GM23248 (cell line): Measurements from ENCODE around the gene IVD. TPM values are rescaled to one million over a fixed set of nuclear protein-coding genes. Genes with fewer than 3 reads are reported as not detected.

Experiments
- DNase-seq: peaks from one replicate; pipeline ENCODE4 v3.0.0-alpha.2; 2015
- H2AFZ ChIP-seq: fragments of 200-600 bp; sonication (generic); 2 replicates; pipeline ENCODE4 v1.6.1; 2016; ENCODE audit warnings: antibody characterized with exemption
- H3F3A ChIP-seq: fragments of 200-600 bp; sonication (generic); 2 replicates; pipeline ENCODE4 v1.6.1; 2016; ENCODE audit warnings: mild to moderate bottlenecking, antibody characterized with exemption, mixed run types; ENCODE audit not compliant: insufficient read depth
- H3K27ac ChIP-seq: fragments of 200-600 bp; sonication (generic); 2 replicates; pipeline ENCODE4 v1.5.1; 2016; ENCODE audit warnings: mild to moderate bottlenecking
- H3K27me3 ChIP-seq: fragments of 200-600 bp; sonication (generic); replicated peaks from 2 replicates; pipeline ENCODE4 v1.6.1; 2016; ENCODE audit warnings: mild to moderate bottlenecking; ENCODE audit not compliant: insufficient read depth
- H3K36me3 ChIP-seq: fragments of 200-600 bp; sonication (generic); 2 replicates; pipeline ENCODE4 v1.6.1; 2016; ENCODE audit warnings: low read depth, mild to moderate bottlenecking
- H3K4me1 ChIP-seq: fragments of 200-600 bp; sonication (generic); 2 replicates; pipeline ENCODE4 v1.6.1; 2016; ENCODE audit warnings: mild to moderate bottlenecking; ENCODE audit not compliant: insufficient read depth
- H3K4me2 ChIP-seq: fragments of 200-600 bp; sonication (generic); one replicate; pipeline ENCODE4 v1.6.1; 2016; ENCODE audit warnings: mild to moderate bottlenecking; ENCODE audit not compliant: unreplicated experiment
- H3K4me3 ChIP-seq: fragments of 200-600 bp; sonication (generic); 2 replicates; pipeline ENCODE4 v1.5.1; 2016; ENCODE audit warnings: mild to moderate bottlenecking
- H3K79me2 ChIP-seq: fragments of 200-600 bp; sonication (generic); 2 replicates; pipeline ENCODE4 v1.6.1; 2016; ENCODE audit warnings: mild to moderate bottlenecking; ENCODE audit not compliant: insufficient read depth
- H3K9ac ChIP-seq: fragments of 200-600 bp; sonication (generic); 2 replicates; pipeline ENCODE4 v1.6.1; 2016; ENCODE audit warnings: mild to moderate bottlenecking
- H3K9me2 ChIP-seq: fragments of 200-600 bp; sonication (generic); 2 replicates; pipeline ENCODE4 v1.6.1; 2016; ENCODE audit warnings: mixed run types, mild to moderate bottlenecking, moderate library complexity; ENCODE audit not compliant: insufficient read depth
- H3K9me3 ChIP-seq: fragments of 200-600 bp; sonication (generic); one replicate; pipeline ENCODE4 v1.6.1; 2017; ENCODE audit warnings: low read depth
- H4K20me1 ChIP-seq: fragments of 200-600 bp; sonication (generic); 2 replicates; pipeline ENCODE4 v1.6.0; 2016; ENCODE audit not compliant: insufficient read depth
- EZH2 ChIP-seq: fragments of 200-600 bp; sonication (generic); IDR thresholded peaks from 2 replicates; pipeline ENCODE4 v1.6.1; 2018; ENCODE audit warnings: antibody characterized with exemption, mild to moderate bottlenecking; ENCODE audit not compliant: insufficient read depth, poor library complexity, severe bottlenecking
- EZH2phosphoT487 ChIP-seq: fragments of 200-600 bp; sonication (generic); IDR thresholded peaks from 2 replicates; pipeline ENCODE4 v1.6.1; 2018; ENCODE audit warnings: antibody characterized with exemption, moderate library complexity, mild to moderate bottlenecking, low read depth; ENCODE audit not compliant: insufficient read depth
- WGBS, 2 experiments: methylation state at CpG; one replicate each; pipeline ENCODE4 v1.1.6; 2015 to 2017; ENCODE audit warnings: low lambda C conversion rate in 2 of 2, low coverage in 1 of 2; ENCODE audit errors: missing lambda C conversion rate in 2 of 2; 5-methylcytosine and 5-hydroxymethylcytosine counted together
- in situ Hi-C: fragments of 300-500 bp; cut with MboI; formaldehyde crosslinking; loops from 2 replicates; pipeline ENCODE4 v1.15.0; 2020
- polyA plus RNA-seq: library from polyadenylated mRNA; unstranded; fragments of >200 nt; fragmentation: Nextera tagmentation; extraction: Ambion mirVana; gene quantifications from 2 replicates; pipeline ENCODE4 v1.2.1, GENCODE V29; 2016
- total RNA-seq: library from RNA; depleted of rRNA; stranded (reverse); fragments of >200 nt; shearing (Covaris generic); gene quantifications from 2 replicates; pipeline ENCODE4 v1.2.3, GENCODE V29; 2014; rRNA removed

Gene IVD
- total and polyA plus RNA-seq, 2 experiments from 2014 or later = 28.2 to 50.1 TPM

DNA sequence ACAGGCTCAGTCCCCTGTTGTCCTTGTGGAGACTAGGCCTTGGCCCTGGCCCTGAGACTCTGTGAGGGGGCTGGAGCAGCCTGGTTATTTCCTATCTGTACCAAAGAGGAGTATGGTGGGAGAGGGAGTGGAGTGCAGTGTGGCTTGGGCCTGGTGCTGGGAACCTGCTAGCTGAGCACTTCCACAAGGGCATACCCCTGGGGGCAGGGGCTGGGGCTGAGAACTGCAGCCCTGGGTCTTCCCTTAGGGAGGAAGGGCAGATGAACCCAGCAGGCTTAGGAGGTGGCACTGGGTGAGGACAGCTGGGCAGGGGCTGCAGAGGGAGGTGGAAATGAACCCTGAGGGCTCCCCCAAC, 61.6 kb downstream of the IVD start:
- Histone ChIP-seq H3K9me2 (no peaks in the 10 kb centered on the region), H3K4me1 (0 out of 2 replicates have a peak, but pooled peaks cover 4% of the 10 kb centered on the region), H3K27ac (no peak overlapping the region), H3K9ac (no peak overlapping the region), H3K4me3 (no peak overlapping the region), H3K36me3 (no peaks in the 10 kb centered on the region), H3K79me2 (no peaks in the 10 kb centered on the region), H3K9me3 (no peaks in the 10 kb centered on the region), H4K20me1 (no peaks in the 10 kb centered on the region), H2AFZ (no peak overlapping the region), H3K4me2 (no peak overlapping the region), H3F3A (peaks cover 20% of the 10 kb centered on the region; the same call in 1 of the 2 replicates), H3K27me3 (no peaks in the 10 kb centered on the region)
- in situ Hi-C loops = no loop called here
- no peak for DNase-seq
- no peak for TF ChIP-seq EZH2

DNA sequence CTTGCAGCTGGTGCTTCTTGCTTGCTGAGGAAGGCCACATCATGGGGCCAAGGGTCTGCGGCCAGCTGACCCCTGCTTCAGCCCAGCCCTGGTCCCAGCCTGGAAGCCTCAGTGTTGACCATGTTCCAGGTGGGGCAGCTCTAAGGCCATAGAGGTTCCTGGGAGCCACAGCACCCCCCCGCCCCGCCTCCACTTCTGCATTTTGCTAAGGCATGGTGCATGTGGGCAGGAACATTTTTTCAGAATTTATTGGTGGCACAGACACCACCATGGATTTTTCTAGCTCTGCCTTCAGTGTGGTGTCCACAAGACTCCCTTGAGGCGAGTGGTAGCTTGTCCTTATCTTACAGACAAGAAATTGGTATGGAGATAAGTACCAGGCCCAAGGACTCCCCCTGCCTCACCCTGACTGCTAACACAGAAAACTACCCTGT, 63.3 kb downstream of the IVD start:
- in situ Hi-C loops = no loop called here
- Histone ChIP-seq H3K4me1 (0 out of 2 replicates have a peak, but pooled peaks cover 4% of the 10 kb centered on the region), H3K9me3 (no peaks in the 10 kb centered on the region), H3K27me3 (no peaks in the 10 kb centered on the region), H3K36me3 (no peaks in the 10 kb centered on the region), H4K20me1 (no peaks in the 10 kb centered on the region), H3K9ac (no peak overlapping the region), H2AFZ (no peak overlapping the region), H3K4me2 (no peak overlapping the region), H3K4me3 (no peak overlapping the region), H3K9me2 (no peaks in the 10 kb centered on the region), H3K27ac (no peak overlapping the region), H3K79me2 (no peaks in the 10 kb centered on the region), H3F3A (peaks cover 20% of the 10 kb centered on the region; the same call in 1 of the 2 replicates)
- no peak for TF ChIP-seq EZH2
- WGBS, 2 experiments = 94 to 100% methylated on average over 3 to 4 of the region's 4 CpGs
- DNase-seq = no peak

DNA sequence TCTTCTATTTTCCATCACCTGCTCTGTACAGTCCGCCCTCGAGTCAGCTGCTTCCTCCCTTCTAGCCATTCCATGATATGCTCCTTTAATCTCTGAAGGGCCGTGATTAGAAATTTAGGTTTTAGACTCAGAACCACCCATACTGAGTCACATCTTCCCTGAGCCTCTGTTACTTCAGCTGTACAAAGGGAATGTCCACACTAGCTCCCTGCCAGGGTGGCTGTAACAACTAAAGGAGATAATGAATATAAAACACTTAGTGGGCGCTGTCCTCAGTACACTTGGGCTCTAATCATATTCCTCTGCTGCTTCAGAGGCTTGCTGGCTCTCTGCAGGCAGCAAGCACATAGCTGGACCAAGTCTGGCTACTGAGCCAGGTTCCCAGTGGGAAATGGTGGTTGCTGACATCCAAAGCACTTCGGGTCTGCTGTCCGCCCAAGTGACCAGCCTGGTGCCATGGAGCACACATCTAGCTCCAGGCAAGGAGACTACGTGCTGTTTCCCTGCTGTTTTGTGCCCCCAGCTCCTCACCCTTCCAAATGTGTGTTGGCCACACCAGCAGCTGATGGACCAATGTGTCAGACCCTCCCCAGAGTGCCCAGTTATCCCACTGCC, 64.3 kb downstream of the IVD start:
- TF ChIP-seq EZH2 = no peak
- TF ChIP-seq EZH2phosphoT487 = no peak
- WGBS, 2 experiments = 75 to 78% methylated on average over 7 of the region's 7 CpGs
- H3K4me2 ChIP-seq = peak overlapping the region; percentile 53
- H3K9me3 ChIP-seq = no peaks in the 10 kb centered on the region
- peak; percentile 56 for DNase-seq
- no peaks in the 10 kb centered on the region for H3K27me3 ChIP-seq
- H3K4me1 ChIP-seq = 0 out of 2 replicates have a peak, but pooled peaks cover 4% of the 10 kb centered on the region
- peak overlapping the region; percentile 81 for H3K9ac ChIP-seq
- H3K27ac ChIP-seq = 0 out of 2 replicates have a peak overlapping the region, but pooled peaks have one; percentile 33
- no peak overlapping the region for H3K4me3 ChIP-seq
- H3F3A ChIP-seq = peaks cover 20% of the 10 kb centered on the region; the same call in 1 of the 2 replicates
- no peaks in the 10 kb centered on the region for H4K20me1 ChIP-seq
- H3K79me2 ChIP-seq = no peaks in the 10 kb centered on the region
- no peaks in the 10 kb centered on the region for H3K9me2 ChIP-seq
- H2AFZ ChIP-seq = peak overlapping the region; percentile 52
- no peaks in the 10 kb centered on the region for H3K36me3 ChIP-seq
- in situ Hi-C loops = no loop called here

DNA sequence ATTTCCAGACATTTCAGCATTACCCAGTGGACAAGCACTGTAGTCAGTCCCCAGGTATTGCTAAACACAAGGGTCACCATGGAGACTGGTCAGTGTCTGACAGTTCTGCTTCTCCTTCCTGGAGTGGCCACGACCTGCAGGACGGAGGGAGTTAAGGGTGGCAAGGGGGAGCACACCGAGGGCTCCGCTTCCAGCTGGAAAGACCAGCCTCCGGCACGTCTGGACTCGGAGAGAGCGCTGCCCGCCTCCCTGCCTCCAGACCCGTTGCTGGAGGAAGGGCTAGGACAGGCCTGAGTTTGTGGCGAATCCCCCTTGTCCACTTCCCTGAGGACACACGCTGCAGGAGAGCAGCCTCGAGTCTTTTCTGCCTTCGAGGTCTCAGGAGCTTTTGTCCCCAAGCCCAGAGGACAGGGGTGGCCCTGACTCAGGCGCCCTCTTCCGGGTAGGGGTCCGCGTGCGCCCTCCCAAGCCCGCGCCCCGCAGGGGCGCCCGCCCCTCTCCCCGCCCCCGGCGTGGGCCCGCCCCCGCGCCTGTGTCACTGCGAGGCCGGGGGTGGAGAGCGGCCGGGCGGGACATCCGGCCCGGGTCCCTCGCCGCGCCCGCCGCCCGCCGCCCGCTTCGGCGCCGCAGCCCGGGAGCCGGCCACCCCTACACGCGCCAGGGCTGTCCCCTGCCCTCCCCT, 65.0 kb downstream of the IVD start, which contains the start of gene CHST14:
TSS of gene CHST14 (plus strand) at position 562 of the 682 bp plus-strand sequence. CDS start 230 bp downstream, outside the sequence.
- peak within 1 kb of the TSS; percentile 77 for H3K4me3 ChIP-seq
- in situ Hi-C loops = no loop called here
- 7 to 19% methylated on average over 14 to 51 of the region's 52 CpGs for WGBS, 2 experiments
- no peaks in the 10 kb centered on the region for H3K79me2 ChIP-seq
- no peak for TF ChIP-seq EZH2
- TF ChIP-seq EZH2phosphoT487 = no peak
- H3K9ac ChIP-seq = peak within 1 kb of the TSS; percentile 81
- no peaks in the 10 kb centered on the region for H3K9me3 ChIP-seq
- DNase-seq = peak; percentile 70
- no peaks in the 10 kb centered on the region for H4K20me1 ChIP-seq
- H3K36me3 ChIP-seq = no peaks in the 10 kb centered on the region
- H3K9me2 ChIP-seq = no peaks in the 10 kb centered on the region
- H3K27me3 ChIP-seq = no peaks in the 10 kb centered on the region
- H3F3A ChIP-seq = peaks cover 20% of the 10 kb centered on the region; the same call in 1 of the 2 replicates
- 0 out of 2 replicates have a peak, but pooled peaks cover 4% of the 10 kb centered on the region for H3K4me1 ChIP-seq
- H3K27ac ChIP-seq = peak within 1 kb of the TSS; percentile 33
- H2AFZ ChIP-seq = peak within 1 kb of the TSS; percentile 73
- H3K4me2 ChIP-seq = peak within 1 kb of the TSS; percentile 72

Other genes with a start within 250 kb of the IVD start
- gene BUB1B, start 244.7 kb upstream of the IVD start, total RNA-seq = 9.4 and 23.4 TPM in 2 replicates
- gene BUB1B, start 244.7 kb upstream of the IVD start, polyA plus RNA-seq = 8.1 and 10.2 TPM in 2 replicates
- not detected in 2 replicates for gene PAK6, start 166.7 kb upstream of the IVD start, total RNA-seq
- gene PAK6, start 166.7 kb upstream of the IVD start, polyA plus RNA-seq = not detected in 2 replicates
- not detected in 2 replicates for gene ANKRD63, start 122.7 kb upstream of the IVD start, total RNA-seq
- not detected in 2 replicates for gene ANKRD63, start 122.7 kb upstream of the IVD start, polyA plus RNA-seq
- gene PLCB2, start 97.9 kb upstream of the IVD start, total RNA-seq = 0.54 and 0.76 TPM in 2 replicates
- 1.1 TPM in 2 replicates for gene PLCB2, start 97.9 kb upstream of the IVD start, polyA plus RNA-seq
- gene INAFM2, start 82.1 kb upstream of the IVD start, total RNA-seq = 16.6 and 19.9 TPM in 2 replicates
- gene INAFM2, start 82.1 kb upstream of the IVD start, polyA plus RNA-seq = 3.9 and 4.5 TPM in 2 replicates
- 16.9 and 19.6 TPM in 2 replicates for gene CCDC9B, start 64.9 kb upstream of the IVD start, total RNA-seq
- gene CCDC9B, start 64.9 kb upstream of the IVD start, polyA plus RNA-seq = 28.8 and 33.1 TPM in 2 replicates
- gene PHGR1, start 54.8 kb upstream of the IVD start, total RNA-seq = not detected in 2 replicates
- not detected in 2 replicates for gene PHGR1, start 54.8 kb upstream of the IVD start, polyA plus RNA-seq
- gene DISP2, start 47.6 kb upstream of the IVD start, total RNA-seq = 0.11 and 0.13 TPM in 2 replicates
- 0.13 and 0.51 TPM in 2 replicates for gene DISP2, start 47.6 kb upstream of the IVD start, polyA plus RNA-seq
- 31.1 and 35.8 TPM in 2 replicates for gene KNSTRN, start 23.1 kb upstream of the IVD start, total RNA-seq
- gene KNSTRN, start 23.1 kb upstream of the IVD start, polyA plus RNA-seq = 37.7 and 37.8 TPM in 2 replicates
- gene BAHD1, start 35.2 kb downstream of the IVD start, total RNA-seq = 10.3 and 22.0 TPM in 2 replicates
- gene BAHD1, start 35.2 kb downstream of the IVD start, polyA plus RNA-seq = 2.0 and 2.3 TPM in 2 replicates
- 26.1 and 26.6 TPM in 2 replicates for gene CHST14, start 65.2 kb downstream of the IVD start, total RNA-seq
- gene CHST14, start 65.2 kb downstream of the IVD start, polyA plus RNA-seq = 18.7 and 21.2 TPM in 2 replicates
- 25.7 and 44.7 TPM in 2 replicates for gene CCDC32, start 159.2 kb downstream of the IVD start, total RNA-seq
- gene CCDC32, start 159.2 kb downstream of the IVD start, polyA plus RNA-seq = 26.2 and 29.5 TPM in 2 replicates
- 10.5 and 12.8 TPM in 2 replicates for gene RPUSD2, start 163.5 kb downstream of the IVD start, total RNA-seq
- gene RPUSD2, start 163.5 kb downstream of the IVD start, polyA plus RNA-seq = 8.5 and 9.6 TPM in 2 replicates
- 14.5 and 19.1 TPM in 2 replicates for gene KNL1, start 188.5 kb downstream of the IVD start, total RNA-seq
- 5.7 and 6.4 TPM in 2 replicates for gene KNL1, start 188.5 kb downstream of the IVD start, polyA plus RNA-seq